Measurements from ENCODE around the gene NPIPB8. TPM values are rescaled to one million over a fixed set of nuclear protein-coding genes. Genes with fewer than 3 reads are reported as not detected.

Gene NPIPB8
- total and polyA plus RNA-seq, 2 of the 13 experiments (the other 11 are each of a cell fraction or from before 2014, with no cell fraction given): 0.49 to 2.3 TPM

DNA sequence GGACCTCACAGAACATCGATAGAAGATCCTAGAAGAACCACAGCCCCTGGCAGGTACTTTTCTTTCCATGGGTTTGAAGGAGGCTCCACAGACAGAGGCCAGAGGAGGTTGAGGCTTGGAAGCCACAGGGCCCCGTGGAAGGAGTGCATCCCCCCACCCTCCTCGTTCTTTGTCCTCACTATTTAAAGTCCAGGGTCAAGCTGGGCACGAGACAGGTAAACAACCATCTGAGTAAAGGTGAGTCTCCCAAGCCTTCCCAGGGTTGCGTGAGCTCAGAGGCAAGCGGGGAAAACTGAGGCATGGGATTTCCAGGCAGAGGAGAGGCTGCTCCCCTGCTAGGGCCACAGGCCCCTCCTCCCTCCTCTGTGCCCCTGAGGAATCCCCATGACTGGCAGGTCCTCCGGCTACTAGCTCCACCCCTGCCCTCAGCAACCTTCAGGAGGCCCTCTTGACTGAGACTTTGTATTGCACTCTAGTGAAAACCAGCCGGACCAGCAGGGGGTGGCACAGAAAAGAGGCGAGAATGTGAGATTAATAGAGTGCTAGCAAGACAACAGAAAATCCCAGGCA is 40.1 kb upstream of the NPIPB8 start (continued):
- TF ChIP-seq, protein P1, sequence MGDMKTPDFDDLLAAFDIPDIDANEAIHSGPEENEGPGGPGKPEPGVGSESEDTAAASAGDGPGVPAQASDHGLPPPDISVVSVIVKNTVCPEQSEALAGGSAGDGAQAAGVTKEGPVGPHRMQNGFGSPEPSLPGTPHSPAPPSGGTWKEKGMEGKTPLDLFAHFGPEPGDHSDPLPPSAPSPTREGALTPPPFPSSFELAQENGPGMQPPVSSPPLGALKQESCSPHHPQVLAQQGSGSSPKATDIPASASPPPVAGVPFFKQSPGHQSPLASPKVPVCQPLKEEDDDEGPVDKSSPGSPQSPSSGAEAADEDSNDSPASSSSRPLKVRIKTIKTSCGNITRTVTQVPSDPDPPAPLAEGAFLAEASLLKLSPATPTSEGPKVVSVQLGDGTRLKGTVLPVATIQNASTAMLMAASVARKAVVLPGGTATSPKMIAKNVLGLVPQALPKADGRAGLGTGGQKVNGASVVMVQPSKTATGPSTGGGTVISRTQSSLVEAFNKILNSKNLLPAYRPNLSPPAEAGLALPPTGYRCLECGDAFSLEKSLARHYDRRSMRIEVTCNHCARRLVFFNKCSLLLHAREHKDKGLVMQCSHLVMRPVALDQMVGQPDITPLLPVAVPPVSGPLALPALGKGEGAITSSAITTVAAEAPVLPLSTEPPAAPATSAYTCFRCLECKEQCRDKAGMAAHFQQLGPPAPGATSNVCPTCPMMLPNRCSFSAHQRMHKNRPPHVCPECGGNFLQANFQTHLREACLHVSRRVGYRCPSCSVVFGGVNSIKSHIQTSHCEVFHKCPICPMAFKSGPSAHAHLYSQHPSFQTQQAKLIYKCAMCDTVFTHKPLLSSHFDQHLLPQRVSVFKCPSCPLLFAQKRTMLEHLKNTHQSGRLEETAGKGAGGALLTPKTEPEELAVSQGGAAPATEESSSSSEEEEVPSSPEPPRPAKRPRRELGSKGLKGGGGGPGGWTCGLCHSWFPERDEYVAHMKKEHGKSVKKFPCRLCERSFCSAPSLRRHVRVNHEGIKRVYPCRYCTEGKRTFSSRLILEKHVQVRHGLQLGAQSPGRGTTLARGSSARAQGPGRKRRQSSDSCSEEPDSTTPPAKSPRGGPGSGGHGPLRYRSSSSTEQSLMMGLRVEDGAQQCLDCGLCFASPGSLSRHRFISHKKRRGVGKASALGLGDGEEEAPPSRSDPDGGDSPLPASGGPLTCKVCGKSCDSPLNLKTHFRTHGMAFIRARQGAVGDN (CRISPR knock-in tag; IDR thresholded peaks at IDR 0.05): peak; percentile 69
- TF ChIP-seq HOXA5 (CRISPR knock-in tag; IDR thresholded peaks at IDR 0.05) (no peak), ZNF83 (CRISPR knock-in tag; IDR thresholded peaks at IDR 0.05; ENCODE audit: borderline replicate concordance) (no peak), ZNF160 (CRISPR knock-in tag; IDR thresholded peaks at IDR 0.05) (no peak), RAD21 (CRISPR knock-in tag; IDR thresholded peaks at IDR 0.05) (peak; percentile 52), ZNF205 (CRISPR knock-in tag; IDR thresholded peaks at IDR 0.05) (no peak; the same call in 1 of the 2 replicates), ZNF451 (CRISPR knock-in tag; IDR thresholded peaks at IDR 0.05) (no peak), NFE2L2 (IDR thresholded peaks at IDR 0.05; ENCODE audit: low read length) (no peak), ZNF510 (CRISPR knock-in tag; IDR thresholded peaks at IDR 0.05; ENCODE audit: low read depth) (no peak), KLF11 (CRISPR knock-in tag; IDR thresholded peaks at IDR 0.05) (no peak)
- TF ChIP-seq, protein P2, sequence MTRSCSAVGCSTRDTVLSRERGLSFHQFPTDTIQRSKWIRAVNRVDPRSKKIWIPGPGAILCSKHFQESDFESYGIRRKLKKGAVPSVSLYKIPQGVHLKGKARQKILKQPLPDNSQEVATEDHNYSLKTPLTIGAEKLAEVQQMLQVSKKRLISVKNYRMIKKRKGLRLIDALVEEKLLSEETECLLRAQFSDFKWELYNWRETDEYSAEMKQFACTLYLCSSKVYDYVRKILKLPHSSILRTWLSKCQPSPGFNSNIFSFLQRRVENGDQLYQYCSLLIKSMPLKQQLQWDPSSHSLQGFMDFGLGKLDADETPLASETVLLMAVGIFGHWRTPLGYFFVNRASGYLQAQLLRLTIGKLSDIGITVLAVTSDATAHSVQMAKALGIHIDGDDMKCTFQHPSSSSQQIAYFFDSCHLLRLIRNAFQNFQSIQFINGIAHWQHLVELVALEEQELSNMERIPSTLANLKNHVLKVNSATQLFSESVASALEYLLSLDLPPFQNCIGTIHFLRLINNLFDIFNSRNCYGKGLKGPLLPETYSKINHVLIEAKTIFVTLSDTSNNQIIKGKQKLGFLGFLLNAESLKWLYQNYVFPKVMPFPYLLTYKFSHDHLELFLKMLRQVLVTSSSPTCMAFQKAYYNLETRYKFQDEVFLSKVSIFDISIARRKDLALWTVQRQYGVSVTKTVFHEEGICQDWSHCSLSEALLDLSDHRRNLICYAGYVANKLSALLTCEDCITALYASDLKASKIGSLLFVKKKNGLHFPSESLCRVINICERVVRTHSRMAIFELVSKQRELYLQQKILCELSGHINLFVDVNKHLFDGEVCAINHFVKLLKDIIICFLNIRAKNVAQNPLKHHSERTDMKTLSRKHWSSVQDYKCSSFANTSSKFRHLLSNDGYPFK (CRISPR knock-in tag; IDR thresholded peaks at IDR 0.05; ENCODE audit: borderline replicate concordance): peak; percentile 45; the same call in 1 of the 2 replicates
- TF ChIP-seq, protein P3, sequence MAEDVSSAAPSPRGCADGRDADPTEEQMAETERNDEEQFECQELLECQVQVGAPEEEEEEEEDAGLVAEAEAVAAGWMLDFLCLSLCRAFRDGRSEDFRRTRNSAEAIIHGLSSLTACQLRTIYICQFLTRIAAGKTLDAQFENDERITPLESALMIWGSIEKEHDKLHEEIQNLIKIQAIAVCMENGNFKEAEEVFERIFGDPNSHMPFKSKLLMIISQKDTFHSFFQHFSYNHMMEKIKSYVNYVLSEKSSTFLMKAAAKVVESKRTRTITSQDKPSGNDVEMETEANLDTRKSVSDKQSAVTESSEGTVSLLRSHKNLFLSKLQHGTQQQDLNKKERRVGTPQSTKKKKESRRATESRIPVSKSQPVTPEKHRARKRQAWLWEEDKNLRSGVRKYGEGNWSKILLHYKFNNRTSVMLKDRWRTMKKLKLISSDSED (CRISPR knock-in tag; IDR thresholded peaks at IDR 0.05): no peak
- TF ChIP-seq, protein P4, sequence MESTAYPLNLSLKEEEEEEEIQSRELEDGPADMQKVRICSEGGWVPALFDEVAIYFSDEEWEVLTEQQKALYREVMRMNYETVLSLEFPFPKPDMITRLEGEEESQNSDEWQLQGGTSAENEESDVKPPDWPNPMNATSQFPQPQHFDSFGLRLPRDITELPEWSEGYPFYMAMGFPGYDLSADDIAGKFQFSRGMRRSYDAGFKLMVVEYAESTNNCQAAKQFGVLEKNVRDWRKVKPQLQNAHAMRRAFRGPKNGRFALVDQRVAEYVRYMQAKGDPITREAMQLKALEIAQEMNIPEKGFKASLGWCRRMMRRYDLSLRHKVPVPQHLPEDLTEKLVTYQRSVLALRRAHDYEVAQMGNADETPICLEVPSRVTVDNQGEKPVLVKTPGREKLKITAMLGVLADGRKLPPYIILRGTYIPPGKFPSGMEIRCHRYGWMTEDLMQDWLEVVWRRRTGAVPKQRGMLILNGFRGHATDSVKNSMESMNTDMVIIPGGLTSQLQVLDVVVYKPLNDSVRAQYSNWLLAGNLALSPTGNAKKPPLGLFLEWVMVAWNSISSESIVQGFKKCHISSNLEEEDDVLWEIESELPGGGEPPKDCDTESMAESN (CRISPR knock-in tag; conservative IDR thresholded peaks at IDR 0.05): 0 out of 2 replicates have a peak, but pooled peaks have one; percentile 47
- TF ChIP-seq, protein P5, sequence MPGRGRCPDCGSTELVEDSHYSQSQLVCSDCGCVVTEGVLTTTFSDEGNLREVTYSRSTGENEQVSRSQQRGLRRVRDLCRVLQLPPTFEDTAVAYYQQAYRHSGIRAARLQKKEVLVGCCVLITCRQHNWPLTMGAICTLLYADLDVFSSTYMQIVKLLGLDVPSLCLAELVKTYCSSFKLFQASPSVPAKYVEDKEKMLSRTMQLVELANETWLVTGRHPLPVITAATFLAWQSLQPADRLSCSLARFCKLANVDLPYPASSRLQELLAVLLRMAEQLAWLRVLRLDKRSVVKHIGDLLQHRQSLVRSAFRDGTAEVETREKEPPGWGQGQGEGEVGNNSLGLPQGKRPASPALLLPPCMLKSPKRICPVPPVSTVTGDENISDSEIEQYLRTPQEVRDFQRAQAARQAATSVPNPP (CRISPR knock-in tag; IDR thresholded peaks at IDR 0.05): no peak
- TF ChIP-seq, protein P6, sequence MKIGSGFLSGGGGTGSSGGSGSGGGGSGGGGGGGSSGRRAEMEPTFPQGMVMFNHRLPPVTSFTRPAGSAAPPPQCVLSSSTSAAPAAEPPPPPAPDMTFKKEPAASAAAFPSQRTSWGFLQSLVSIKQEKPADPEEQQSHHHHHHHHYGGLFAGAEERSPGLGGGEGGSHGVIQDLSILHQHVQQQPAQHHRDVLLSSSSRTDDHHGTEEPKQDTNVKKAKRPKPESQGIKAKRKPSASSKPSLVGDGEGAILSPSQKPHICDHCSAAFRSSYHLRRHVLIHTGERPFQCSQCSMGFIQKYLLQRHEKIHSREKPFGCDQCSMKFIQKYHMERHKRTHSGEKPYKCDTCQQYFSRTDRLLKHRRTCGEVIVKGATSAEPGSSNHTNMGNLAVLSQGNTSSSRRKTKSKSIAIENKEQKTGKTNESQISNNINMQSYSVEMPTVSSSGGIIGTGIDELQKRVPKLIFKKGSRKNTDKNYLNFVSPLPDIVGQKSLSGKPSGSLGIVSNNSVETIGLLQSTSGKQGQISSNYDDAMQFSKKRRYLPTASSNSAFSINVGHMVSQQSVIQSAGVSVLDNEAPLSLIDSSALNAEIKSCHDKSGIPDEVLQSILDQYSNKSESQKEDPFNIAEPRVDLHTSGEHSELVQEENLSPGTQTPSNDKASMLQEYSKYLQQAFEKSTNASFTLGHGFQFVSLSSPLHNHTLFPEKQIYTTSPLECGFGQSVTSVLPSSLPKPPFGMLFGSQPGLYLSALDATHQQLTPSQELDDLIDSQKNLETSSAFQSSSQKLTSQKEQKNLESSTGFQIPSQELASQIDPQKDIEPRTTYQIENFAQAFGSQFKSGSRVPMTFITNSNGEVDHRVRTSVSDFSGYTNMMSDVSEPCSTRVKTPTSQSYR (CRISPR knock-in tag; IDR thresholded peaks at IDR 0.05; ENCODE audit: borderline replicate concordance): peak; percentile 52; the same call in 1 of the 2 replicates

All from HepG2 (cell line).